SK-N-SH (cell line): ENCODE results near the gene MLLT6. TPM values are rescaled to one million over a fixed set of nuclear protein-coding genes. Genes with fewer than 3 reads are reported as not detected.

ENCODE experiments used
- CTCF ChIA-PET: fragments of 300-600, 350-600 bp; formaldehyde crosslinking; extraction: SDS; loops from one replicate; lab custom pipeline; 2021; lab: Yijun Ruan, JAX
- POLR2A ChIA-PET: fragments of 350-600 bp; sonication (Branson Sonifier 250); formaldehyde crosslinking; extraction: SDS; loops from one replicate; lab custom pipeline; 2020; ENCODE audit warnings: antibody characterized with exemption, inconsistent platforms; lab: Yijun Ruan, JAX
- DNase-seq: peaks from one replicate; pipeline ENCODE4 v3.0.0; 2012
- H2AFZ ChIP-seq: fragments of 200-600 bp; sonication (generic); 2 replicates; pipeline ENCODE4 v1.8.1; 2016; ENCODE audit warnings: antibody characterized with exemption, mild to moderate bottlenecking, low read depth
- H3F3A ChIP-seq: fragments of 200-600 bp; sonication (generic); replicated peaks from 2 replicates; pipeline ENCODE3; 2016; ENCODE audit warnings: antibody characterized with exemption, mild to moderate bottlenecking; ENCODE audit not compliant: insufficient read depth
- H3K27ac ChIP-seq, 2 experiments: fragments of 200-500 bp in 1 of 2; fragments of 200-600 bp in 1 of 2; sonication (Bioruptor generic) in 1 of 2; sonication (generic), shearing (Covaris generic) in 1 of 2; 2 replicates each; pipeline versions ENCODE4 v1.5.1 to v1.6.1; 2014 to 2016; ENCODE audit warnings: low read depth in 2 of 2, inconsistent platforms in 1 of 2, low read length in 1 of 2, mild to moderate bottlenecking in 1 of 2, mixed read lengths in 1 of 2
- H3K27me3 ChIP-seq: fragments of 200-600 bp; sonication (generic), shearing (Covaris generic); 2 replicates; pipeline ENCODE4 v1.6.1; 2016; ENCODE audit warnings: mixed run types; ENCODE audit not compliant: insufficient read depth
- H3K36me3 ChIP-seq, 2 experiments: fragments of 200-500 bp in 1 of 2; fragments of 200-600 bp in 1 of 2; sonication (Bioruptor generic) in 1 of 2; sonication (generic) in 1 of 2; replicated peaks in 1 of 2; 2 replicates each; pipeline versions ENCODE3 to v1.5.1; 2014 to 2016; ENCODE audit warnings: low read length in 1 of 2, mild to moderate bottlenecking in 1 of 2; ENCODE audit not compliant: insufficient read depth in 2 of 2, control insufficient read depth in 1 of 2
- H3K4me1 ChIP-seq, 2 experiments: fragments of 200-500 bp in 1 of 2; fragments of 200-600 bp in 1 of 2; sonication (Bioruptor generic) in 1 of 2; sonication (generic), shearing (Covaris generic) in 1 of 2; 2 replicates each; pipeline versions ENCODE4 v1.5.1 to v1.6.1; 2014 to 2016; ENCODE audit warnings: low read depth in 1 of 2, low read length in 1 of 2, mixed run types in 1 of 2; ENCODE audit not compliant: insufficient read depth in 2 of 2, control insufficient read depth in 1 of 2
- H3K4me2 ChIP-seq: fragments of 200-600 bp; sonication (generic), shearing (Covaris generic); 2 replicates; pipeline ENCODE4 v1.6.1; 2017; ENCODE audit warnings: mixed run types
- H3K4me3 ChIP-seq, 2 experiments: fragments of 200-500 bp in 1 of 2; fragments of 200-600 bp in 1 of 2; sonication (Bioruptor generic) in 1 of 2; sonication (generic), shearing (Covaris generic) in 1 of 2; 2 replicates each; pipeline versions ENCODE4 v1.5.1 to v1.8.1; 2014 to 2016; ENCODE audit warnings: low read depth in 2 of 2, inconsistent platforms in 1 of 2, low read length in 1 of 2, mild to moderate bottlenecking in 1 of 2, mixed read lengths in 1 of 2, moderate library complexity in 1 of 2
- H3K79me2 ChIP-seq: fragments of 200-600 bp; sonication (generic); 2 replicates; pipeline ENCODE4 v1.8.1; 2017; ENCODE audit warnings: mild to moderate bottlenecking; ENCODE audit not compliant: insufficient read depth
- H3K9ac ChIP-seq: fragments of 200-600 bp; sonication (generic); 2 replicates; pipeline ENCODE4 v1.6.1; 2017; ENCODE audit warnings: mixed run types
- H3K9me2 ChIP-seq: fragments of 200-600 bp; sonication (generic); 2 replicates; pipeline ENCODE4 v1.6.1; 2017; ENCODE audit warnings: mixed run types
- H3K9me3 ChIP-seq: fragments of 200-600 bp; sonication (generic); 2 replicates; pipeline ENCODE4 v1.6.1; 2017; ENCODE audit warnings: mixed run types, mild to moderate bottlenecking, moderate library complexity
- H4K20me1 ChIP-seq: fragments of 200-600 bp; sonication (generic); 2 replicates; pipeline ENCODE4 v1.6.1; 2017; ENCODE audit warnings: mild to moderate bottlenecking, mixed run types; ENCODE audit not compliant: insufficient read depth
- CHD2 ChIP-seq: fragments of 150-350 bp; IDR thresholded peaks from 2 replicates; pipeline ENCODE4 v1.6.1; 2018; ENCODE audit warnings: low read length; ENCODE audit not compliant: partially characterized antibody
- EZH2phosphoT487 ChIP-seq: fragments of 200-600 bp; sonication (generic); IDR thresholded peaks from 2 replicates; pipeline ENCODE4 v1.6.1; 2017; ENCODE audit warnings: low read depth, mixed run types, mild to moderate bottlenecking, antibody characterized with exemption, moderate library complexity, borderline replicate concordance
- FOSL2 ChIP-seq: IDR thresholded peaks from 2 replicates; pipeline ENCODE4 v1.4.0; 2012; ENCODE audit warnings: low read depth, mild to moderate bottlenecking, moderate library complexity, borderline replicate concordance
- JUND ChIP-seq: IDR thresholded peaks from 2 replicates; pipeline ENCODE4 v1.4.0; 2012
- MXI1 ChIP-seq: IDR thresholded peaks from 2 replicates; pipeline ENCODE4 v1.6.1; 2012; ENCODE audit warnings: mild to moderate bottlenecking, low read depth, low read length, improper control_type of control experiment
- RAD21 ChIP-seq: IDR thresholded peaks from 2 replicates; pipeline ENCODE4 v1.6.1; 2012; ENCODE audit warnings: mild to moderate bottlenecking, low read length
- RFX5 ChIP-seq: IDR thresholded peaks from 2 replicates; pipeline ENCODE4 v1.6.1; 2012; ENCODE audit warnings: mild to moderate bottlenecking, improper control_type of control experiment, low read length
- SIN3A ChIP-seq: IDR thresholded peaks from 2 replicates; pipeline ENCODE4 v1.6.1; 2012; ENCODE audit warnings: low read depth, mild to moderate bottlenecking, low read length, moderate library complexity, borderline replicate concordance
- SMC3 ChIP-seq: IDR thresholded peaks from 2 replicates; pipeline ENCODE4 v1.6.1; 2012; ENCODE audit warnings: low read depth, low read length, improper control_type of control experiment
- TAF1 ChIP-seq: IDR thresholded peaks from 2 replicates; pipeline ENCODE4 v1.6.1; 2012; ENCODE audit warnings: low read depth, mild to moderate bottlenecking, low read length, moderate library complexity, borderline replicate concordance
- WGBS: methylation state at CpG from one replicate; pipeline ENCODE4 v1.1.6; 2017; ENCODE audit warnings: low lambda C conversion rate; 5-methylcytosine and 5-hydroxymethylcytosine counted together
- polyA plus RNA-seq, 3 experiments: library from polyadenylated mRNA; depleted of rRNA; stranded (reverse); fragments of >200 nt; gene quantifications; 2 replicates each; pipeline ENCODE4 v1.2.3, GENCODE V29; 2012
- TF ChIP-seq, protein P1 (sequence below): fragments of 200-600 bp; sonication (generic); IDR thresholded peaks from 2 replicates; pipeline ENCODE4 v1.6.1; 2017; ENCODE audit warnings: antibody characterized with exemption, mild to moderate bottlenecking, moderate library complexity
- TF ChIP-seq, protein P2 (sequence below): IDR thresholded peaks from 2 replicates; pipeline ENCODE4 v1.4.0; 2012; ENCODE audit warnings: low read depth
- TF ChIP-seq, protein P3 (sequence below): IDR thresholded peaks from 2 replicates; pipeline ENCODE4 v1.4.0; 2012; ENCODE audit warnings: low read depth, borderline replicate concordance
- TF ChIP-seq, protein P4 (sequence below): fragments of 150-350 bp; IDR thresholded peaks from 2 replicates; pipeline ENCODE4 v1.6.1; 2017; ENCODE audit warnings: antibody characterized with exemption, low read length, low read depth, borderline replicate concordance
- TF ChIP-seq, protein P5 (sequence below): IDR thresholded peaks from 2 replicates; pipeline ENCODE4 v1.4.0; 2012; ENCODE audit warnings: low read depth, borderline replicate concordance

Gene MLLT6
- polyA plus RNA-seq, 1 of the 3 experiments (the other 2 are of a cell fraction) = 41.5 TPM

DNA sequence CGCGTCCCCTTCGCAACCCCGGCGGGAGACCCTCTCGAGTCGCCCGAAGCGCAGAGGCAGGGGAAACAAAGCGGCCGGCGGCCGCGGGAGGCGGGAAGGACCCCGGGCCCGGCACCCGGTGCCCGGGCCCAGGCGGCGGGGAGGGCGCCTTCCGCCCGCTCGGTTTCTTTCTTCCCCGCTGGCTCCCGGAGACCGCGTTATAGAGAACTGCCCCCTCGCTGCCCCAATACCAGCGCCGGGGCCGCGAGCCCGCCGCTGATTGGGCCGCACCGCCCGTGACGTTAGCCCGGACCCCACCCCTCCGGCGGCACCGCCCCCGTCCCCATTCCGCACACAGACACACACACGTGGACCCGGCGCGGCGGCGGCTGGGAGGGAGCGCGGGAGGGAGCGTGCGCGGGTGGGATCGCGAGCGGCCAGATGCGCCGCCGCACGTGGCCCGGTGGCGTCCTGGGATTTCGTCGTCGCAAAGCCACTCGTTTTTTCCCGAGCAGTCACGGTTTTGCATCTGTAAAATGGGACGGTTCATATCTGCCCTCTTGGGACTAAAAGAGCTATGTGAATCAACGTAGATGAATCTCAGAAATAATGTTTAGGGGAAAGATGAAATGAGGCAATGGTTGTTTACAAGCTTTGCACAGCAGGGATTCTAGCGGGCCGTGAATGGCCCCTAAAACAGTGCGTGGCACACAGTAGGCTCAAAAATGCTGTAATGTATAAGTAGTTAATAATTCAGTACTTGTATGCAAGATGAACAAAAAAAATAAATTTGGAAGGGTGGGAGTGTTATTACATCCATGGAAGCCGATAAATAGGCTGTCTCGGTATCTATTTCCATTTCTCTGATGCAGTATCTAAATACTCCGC, 30.1 kb upstream of the MLLT6 start, which contains the start of gene EPOP (continued):
- peak; percentile 49; the same call in 1 of the 2 replicates for TF ChIP-seq TAF1
- peak; percentile 78 for TF ChIP-seq RFX5
- TF ChIP-seq, all 33 proteins: peak for 7

DNA sequence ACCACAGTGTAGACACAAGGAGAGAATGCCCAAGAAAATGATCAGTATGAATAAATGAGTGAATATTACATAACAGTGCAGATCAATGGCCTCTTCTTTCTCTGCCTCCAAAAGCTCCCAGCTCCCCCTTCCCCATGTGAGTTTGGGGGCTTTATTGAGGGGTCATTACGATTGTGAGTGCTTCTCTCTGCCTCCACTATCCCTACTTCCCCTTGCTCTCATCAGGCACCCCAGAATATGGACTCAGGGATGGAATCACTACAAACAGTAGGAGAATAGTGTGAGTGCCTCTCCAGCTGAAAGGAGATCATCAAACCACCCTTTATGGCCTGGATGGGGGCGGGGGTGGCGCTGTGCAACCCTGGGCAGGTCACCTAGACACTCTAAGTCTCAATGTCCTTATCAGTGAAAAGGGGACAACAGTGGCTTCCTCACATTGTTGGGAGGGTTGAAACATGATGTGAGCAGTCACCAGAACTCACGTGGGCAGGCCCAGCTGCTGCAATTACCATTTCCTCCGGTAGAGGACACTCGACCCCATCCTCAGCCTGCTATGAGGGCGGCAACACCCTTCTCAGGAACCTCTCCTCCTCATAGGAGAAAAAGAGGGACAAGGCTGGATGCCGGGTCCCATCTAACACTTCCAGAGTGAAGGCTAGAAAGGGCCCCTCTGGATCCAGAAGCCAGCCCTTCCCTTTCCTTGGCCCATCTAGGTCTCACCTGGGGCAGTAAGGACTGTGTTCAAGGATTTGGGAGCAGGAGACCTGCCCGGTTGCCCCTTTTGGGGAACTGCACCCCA, 28.2 kb upstream of the MLLT6 start:
- TF ChIP-seq, protein P1, sequence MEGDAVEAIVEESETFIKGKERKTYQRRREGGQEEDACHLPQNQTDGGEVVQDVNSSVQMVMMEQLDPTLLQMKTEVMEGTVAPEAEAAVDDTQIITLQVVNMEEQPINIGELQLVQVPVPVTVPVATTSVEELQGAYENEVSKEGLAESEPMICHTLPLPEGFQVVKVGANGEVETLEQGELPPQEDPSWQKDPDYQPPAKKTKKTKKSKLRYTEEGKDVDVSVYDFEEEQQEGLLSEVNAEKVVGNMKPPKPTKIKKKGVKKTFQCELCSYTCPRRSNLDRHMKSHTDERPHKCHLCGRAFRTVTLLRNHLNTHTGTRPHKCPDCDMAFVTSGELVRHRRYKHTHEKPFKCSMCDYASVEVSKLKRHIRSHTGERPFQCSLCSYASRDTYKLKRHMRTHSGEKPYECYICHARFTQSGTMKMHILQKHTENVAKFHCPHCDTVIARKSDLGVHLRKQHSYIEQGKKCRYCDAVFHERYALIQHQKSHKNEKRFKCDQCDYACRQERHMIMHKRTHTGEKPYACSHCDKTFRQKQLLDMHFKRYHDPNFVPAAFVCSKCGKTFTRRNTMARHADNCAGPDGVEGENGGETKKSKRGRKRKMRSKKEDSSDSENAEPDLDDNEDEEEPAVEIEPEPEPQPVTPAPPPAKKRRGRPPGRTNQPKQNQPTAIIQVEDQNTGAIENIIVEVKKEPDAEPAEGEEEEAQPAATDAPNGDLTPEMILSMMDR = peak; percentile 91
- TF ChIP-seq FOSL2 (no peak), SMC3 (peak; percentile 90), RFX5 (peak; percentile 55; the same call in 1 of the 2 replicates), CHD2 (no peak), JUND (no peak), EZH2phosphoT487 (no peak), MXI1 (peak; percentile 95), RAD21 (peak; percentile 96), SIN3A (peak; percentile 74; the same call in 1 of the 2 replicates)
- TF ChIP-seq, protein P2, sequence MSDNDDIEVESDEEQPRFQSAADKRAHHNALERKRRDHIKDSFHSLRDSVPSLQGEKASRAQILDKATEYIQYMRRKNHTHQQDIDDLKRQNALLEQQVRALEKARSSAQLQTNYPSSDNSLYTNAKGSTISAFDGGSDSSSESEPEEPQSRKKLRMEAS = peak; percentile 81; the same call in 1 of the 2 replicates
- TF ChIP-seq, protein P3, sequence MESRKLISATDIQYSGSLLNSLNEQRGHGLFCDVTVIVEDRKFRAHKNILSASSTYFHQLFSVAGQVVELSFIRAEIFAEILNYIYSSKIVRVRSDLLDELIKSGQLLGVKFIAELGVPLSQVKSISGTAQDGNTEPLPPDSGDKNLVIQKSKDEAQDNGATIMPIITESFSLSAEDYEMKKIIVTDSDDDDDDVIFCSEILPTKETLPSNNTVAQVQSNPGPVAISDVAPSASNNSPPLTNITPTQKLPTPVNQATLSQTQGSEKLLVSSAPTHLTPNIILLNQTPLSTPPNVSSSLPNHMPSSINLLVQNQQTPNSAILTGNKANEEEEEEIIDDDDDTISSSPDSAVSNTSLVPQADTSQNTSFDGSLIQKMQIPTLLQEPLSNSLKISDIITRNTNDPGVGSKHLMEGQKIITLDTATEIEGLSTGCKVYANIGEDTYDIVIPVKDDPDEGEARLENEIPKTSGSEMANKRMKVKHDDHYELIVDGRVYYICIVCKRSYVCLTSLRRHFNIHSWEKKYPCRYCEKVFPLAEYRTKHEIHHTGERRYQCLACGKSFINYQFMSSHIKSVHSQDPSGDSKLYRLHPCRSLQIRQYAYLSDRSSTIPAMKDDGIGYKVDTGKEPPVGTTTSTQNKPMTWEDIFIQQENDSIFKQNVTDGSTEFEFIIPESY = no peak
- TF ChIP-seq, protein P4, sequence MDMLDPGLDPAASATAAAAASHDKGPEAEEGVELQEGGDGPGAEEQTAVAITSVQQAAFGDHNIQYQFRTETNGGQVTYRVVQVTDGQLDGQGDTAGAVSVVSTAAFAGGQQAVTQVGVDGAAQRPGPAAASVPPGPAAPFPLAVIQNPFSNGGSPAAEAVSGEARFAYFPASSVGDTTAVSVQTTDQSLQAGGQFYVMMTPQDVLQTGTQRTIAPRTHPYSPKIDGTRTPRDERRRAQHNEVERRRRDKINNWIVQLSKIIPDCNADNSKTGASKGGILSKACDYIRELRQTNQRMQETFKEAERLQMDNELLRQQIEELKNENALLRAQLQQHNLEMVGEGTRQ = no peak
- TF ChIP-seq, protein P5, sequence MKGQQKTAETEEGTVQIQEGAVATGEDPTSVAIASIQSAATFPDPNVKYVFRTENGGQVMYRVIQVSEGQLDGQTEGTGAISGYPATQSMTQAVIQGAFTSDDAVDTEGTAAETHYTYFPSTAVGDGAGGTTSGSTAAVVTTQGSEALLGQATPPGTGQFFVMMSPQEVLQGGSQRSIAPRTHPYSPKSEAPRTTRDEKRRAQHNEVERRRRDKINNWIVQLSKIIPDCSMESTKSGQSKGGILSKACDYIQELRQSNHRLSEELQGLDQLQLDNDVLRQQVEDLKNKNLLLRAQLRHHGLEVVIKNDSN = peak; percentile 75; the same call in 1 of the 2 replicates
- TF ChIP-seq, all 33 proteins: peak for 8
- H3K9ac ChIP-seq = no peak overlapping the region
- ChIA-PET POLR2A (interaction anchor here (0.6 to 1.7 kb wide), 6 partner anchors 17 to 112 kb away, joined by 3 to 7 read pairs (median 4); partner anchors contain the start of genes CISD3 and MLLT6), CTCF (interaction anchor here (0.6 to 6.7 kb wide), 31 partner anchors 8 to 530 kb away, joined by 3 to 93 read pairs (median 5); partner anchors contain the start of gene CISD3)
- peak overlapping the region in 1 of 2 experiments; percentile 13; a peak in 1 of 4 replicates for H3K4me3 ChIP-seq
- no peak overlapping the region for H3K4me2 ChIP-seq
- no peaks in the 10 kb centered on the region for H3K36me3 ChIP-seq
- H2AFZ ChIP-seq = peak overlapping the region; percentile 88
- no peaks in the 10 kb centered on the region for H3K27me3 ChIP-seq
- peaks cover 15% of the 10 kb centered on the region for H3F3A ChIP-seq
- peaks cover 0 to 16% of the 10 kb centered on the region in 2 experiments; a peak in 1 of 4 replicates for H3K4me1 ChIP-seq
- peak; percentile 85 for DNase-seq
- H3K27ac ChIP-seq = 0 out of 4 replicates have a peak overlapping the region, but pooled peaks of 1 of the 2 experiments have one; percentile 12
- H3K9me3 ChIP-seq = no peaks in the 10 kb centered on the region
- 2% methylated on average over 8 of the region's 9 CpGs for WGBS
- no peaks in the 10 kb centered on the region for H3K9me2 ChIP-seq
- H4K20me1 ChIP-seq = no peaks in the 10 kb centered on the region
- no peaks in the 10 kb centered on the region for H3K79me2 ChIP-seq
